B cell (primary cell): ENCODE data around the gene HOXB6. TPM values are rescaled to one million over a fixed set of nuclear protein-coding genes. Genes with fewer than 3 reads are reported as not detected.

Experiments used
- ATAC-seq: fragments of 200-7000 bp; cut with Tn5 transposase; one replicate; pipeline ENCODE4 v1.10.0; 2021; ENCODE audit warnings: low read depth, mild to moderate bottlenecking, moderate number of reproducible peaks, moderate library complexity
- CTCF ChIA-PET: fragments of 350-600 bp; sonication (Branson Sonifier 250); formaldehyde crosslinking; loops from one replicate; lab custom pipeline; 2021; ENCODE audit warnings: antibody characterized with exemption, inconsistent platforms; lab: Charles Lee
- POLR2A ChIA-PET: fragments of 350-600 bp; sonication (Branson Sonifier 250); formaldehyde crosslinking; loops from one replicate; lab custom pipeline; 2021; ENCODE audit warnings: antibody characterized with exemption; lab: Charles Lee
- DNase-seq: peaks from one replicate; pipeline ENCODE4 v3.0.0; 2013
- H2AFZ ChIP-seq: 2 replicates; pipeline ENCODE4 v1.6.1; 2012; ENCODE audit warnings: mild to moderate bottlenecking, low read depth, low read length; ENCODE audit not compliant: insufficient read depth, poor library complexity, severe bottlenecking
- H3K27ac ChIP-seq, 2 donors: 1 replicate in 1 of 2; 2 replicates in 1 of 2; pipeline ENCODE4 v1.5.1; 2012 to 2013; ENCODE audit warnings: low read length in 2 of 2, mild to moderate bottlenecking in 2 of 2, moderate library complexity in 1 of 2
- H3K27me3 ChIP-seq, 4 experiments: fragments of 200-600 bp in 1 of 4; sonication (generic) in 1 of 4; replicated peaks in 1 of 4; 1 replicate in 2 of 4; 2 replicates in 2 of 4; pipeline versions ENCODE4 v1.6.1 to v1.7.0; 2013 to 2016; ENCODE audit warnings: low read length in 3 of 4, mild to moderate bottlenecking in 2 of 4, mixed read lengths in 1 of 4, moderate library complexity in 1 of 4; ENCODE audit not compliant: insufficient read depth in 4 of 4, control insufficient read depth in 3 of 4; ENCODE audit errors: control extremely low read depth in 1 of 4
- H3K36me3 ChIP-seq, 2 experiments: replicated peaks in 1 of 2; 1 replicate in 1 of 2; 2 replicates in 1 of 2; pipeline versions ENCODE4 v1.6.1 to v1.7.1; 2013; ENCODE audit warnings: low read length in 1 of 2; ENCODE audit not compliant: insufficient read depth in 2 of 2, control insufficient read depth in 1 of 2; ENCODE audit errors: control extremely low read depth in 1 of 2, extremely low read depth in 1 of 2
- H3K4me1 ChIP-seq, 2 donors: fragments of 200-600 bp in 1 of 2; sonication (generic) in 1 of 2; 1 replicate in 1 of 2; 2 replicates in 1 of 2; pipeline versions ENCODE4 v1.5.1 to v1.6.1; 2013 to 2017; ENCODE audit warnings: low read length in 2 of 2; ENCODE audit not compliant: control insufficient read depth in 2 of 2, insufficient read depth in 2 of 2
- H3K4me2 ChIP-seq: replicated peaks from 2 replicates; pipeline ENCODE3; 2012; ENCODE audit warnings: mild to moderate bottlenecking, low read depth, low read length; ENCODE audit not compliant: poor library complexity, severe bottlenecking
- H3K4me3 ChIP-seq, 5 experiments: fragments of 200-600 bp in 1 of 5; sonication (generic) in 1 of 5; 1 replicate in 3 of 5; 2 replicates in 2 of 5; pipeline versions ENCODE4 v1.5.1 to v1.7.0; 2011 to 2016; ENCODE audit warnings: low read length in 4 of 5, mild to moderate bottlenecking in 4 of 5, low read depth in 2 of 5, control low read depth in 1 of 5, moderate library complexity in 1 of 5; ENCODE audit not compliant: insufficient read depth in 1 of 5; ENCODE audit errors: control extremely low read depth in 1 of 5, extremely low read depth in 1 of 5
- H3K79me2 ChIP-seq: fragments of 200-600 bp; sonication (generic); one replicate; pipeline ENCODE4 v1.6.0; 2016; ENCODE audit warnings: low read length; ENCODE audit not compliant: control insufficient read depth, insufficient read depth
- H3K9ac ChIP-seq: fragments of 200-600 bp; sonication (generic); 2 replicates; pipeline ENCODE4 v1.6.1; 2017; ENCODE audit warnings: mild to moderate bottlenecking, low read length, moderate library complexity
- H3K9me3 ChIP-seq, 3 donors: one replicate each; pipeline versions ENCODE4 v1.6.1 to v1.7.1; 2013; ENCODE audit warnings: low read length in 2 of 3; ENCODE audit not compliant: control insufficient read depth in 2 of 3, insufficient read depth in 1 of 3; ENCODE audit errors: control extremely low read depth in 1 of 3
- H4K20me1 ChIP-seq: 2 replicates; pipeline ENCODE4 v1.6.0; 2012; ENCODE audit warnings: mild to moderate bottlenecking, low read length; ENCODE audit not compliant: insufficient read depth, control insufficient read depth, poor library complexity, severe bottlenecking
- H3K27ac Mint-ChIP-seq: one replicate; pipeline ENCODE4 v1.8.0; 2021; ENCODE audit warnings: mixed read lengths
- H3K27me3 Mint-ChIP-seq: one replicate; pipeline ENCODE4 v1.8.0; 2021; ENCODE audit warnings: mixed read lengths
- H3K4me1 Mint-ChIP-seq: one replicate; pipeline ENCODE4 v1.8.0; 2021; ENCODE audit warnings: mixed read lengths
- H3K4me3 Mint-ChIP-seq: one replicate; pipeline ENCODE4 v1.8.0; 2021; ENCODE audit warnings: mixed read lengths
- H3K9me3 Mint-ChIP-seq: one replicate; pipeline ENCODE4 v1.8.0; 2022; ENCODE audit warnings: mixed read lengths; ENCODE audit not compliant: insufficient read depth
- EZH2 ChIP-seq: IDR thresholded peaks from 2 replicates; pipeline ENCODE4 v1.6.1; 2012; ENCODE audit warnings: borderline replicate concordance, low read depth, mild to moderate bottlenecking, moderate library complexity, low read length; ENCODE audit not compliant: insufficient read depth, poor library complexity, severe bottlenecking
- WGBS: methylation state at CpG from one replicate; pipeline ENCODE4 v1.1.5; 2013; ENCODE audit warnings: missing lambda C conversion rate; ENCODE audit not compliant: insufficient coverage; 5-methylcytosine and 5-hydroxymethylcytosine counted together
- intact Hi-C: fragments of 100-400 bp; cut with micrococcal nuclease; formaldehyde crosslinking; loops from one replicate; pipeline ENCODE4 v1.10.0; 2022
- polyA plus RNA-seq: library from polyadenylated mRNA; depleted of rRNA; stranded (reverse); fragments of >200 nt; gene quantifications from 2 replicates; pipeline ENCODE4 v1.2.3, GENCODE V29; 2012
- total RNA-seq, 2 donors: library from RNA; stranded (reverse); fragments of 120-200 nt in 1 of 2; gene quantifications; 1 replicate in 1 of 2; 2 replicates in 1 of 2; pipeline versions ENCODE4 v1.2.3 to v1.2.4, GENCODE V29; 2013 to 2022
- TF ChIP-seq, protein P1 (sequence below): fragments of 200-600 bp; IDR thresholded peaks from one replicate; pipeline ENCODE4 v1.8.0; 2022; ENCODE audit warnings: antibody characterized with exemption, mild to moderate bottlenecking

The HOXB6 gene
- total and polyA plus RNA-seq, 2 donors (not counting 1 experiment from before 2014, with no cell fraction given) = 0.10 TPM; not detected in 1

DNA sequence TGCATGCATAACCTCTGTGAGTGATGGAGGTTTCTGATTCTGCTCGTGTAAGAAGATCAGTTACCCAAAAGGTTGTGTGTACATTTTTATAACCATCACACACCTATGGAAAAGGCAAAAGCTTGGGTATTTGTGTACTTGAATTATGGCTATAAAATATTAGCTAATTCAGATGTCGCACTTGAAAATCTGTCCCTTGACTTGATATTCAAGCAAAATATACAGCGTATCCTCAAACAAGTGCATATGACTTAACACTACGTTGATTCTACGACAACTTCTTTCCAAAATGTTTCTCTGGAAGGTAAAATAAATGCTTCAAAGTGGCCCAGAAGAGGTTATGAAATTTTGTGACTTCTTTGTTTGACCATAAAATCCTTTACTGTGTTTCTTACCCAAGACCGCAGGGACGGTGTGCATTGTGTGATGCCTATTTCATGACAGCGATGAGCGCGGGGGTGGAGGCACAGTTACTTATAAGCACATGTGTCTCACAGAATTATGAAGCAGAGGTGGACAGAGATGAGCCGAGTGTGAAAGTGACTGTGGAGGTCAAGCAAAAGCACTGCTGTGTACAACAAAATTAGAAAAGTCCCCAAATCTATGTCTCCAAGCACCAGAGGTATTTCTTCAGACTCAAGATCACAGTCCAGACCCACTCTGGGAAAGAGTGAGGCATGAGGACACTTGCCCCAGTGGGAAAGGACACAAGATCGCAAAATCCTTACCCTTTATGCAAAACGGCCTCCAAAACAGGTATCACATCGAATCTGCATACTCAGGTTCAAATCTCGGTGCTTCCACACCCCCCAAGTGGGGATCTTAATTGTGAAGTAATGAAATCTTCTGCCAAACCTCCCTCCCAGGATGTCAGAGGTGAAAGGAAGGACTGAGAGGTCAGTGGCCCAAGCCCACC lies 25.5 kb upstream of the HOXB6 start:
- intact Hi-C loops = no loop called here
- H3K27me3 Mint-ChIP-seq = peaks cover 81% of the 10 kb centered on the region
- ChIA-PET CTCF (interaction anchor here (0.9 to 1.1 kb wide), 3 partner anchors 10 to 322 kb away, joined by 3 to 5 read pairs (median 4); no protein-coding TSS in a partner anchor), POLR2A (no interaction called here)
- peaks cover 28 to 36% of the 10 kb centered on the region in 2 donors for H3K4me1 ChIP-seq
- no peak overlapping the region for H2AFZ ChIP-seq
- no peak overlapping the region for H3K9ac ChIP-seq
- H3K27ac ChIP-seq = no peak overlapping the region
- 100% methylated on average over 1 of the region's 15 CpGs for WGBS
- TF ChIP-seq, protein P1, sequence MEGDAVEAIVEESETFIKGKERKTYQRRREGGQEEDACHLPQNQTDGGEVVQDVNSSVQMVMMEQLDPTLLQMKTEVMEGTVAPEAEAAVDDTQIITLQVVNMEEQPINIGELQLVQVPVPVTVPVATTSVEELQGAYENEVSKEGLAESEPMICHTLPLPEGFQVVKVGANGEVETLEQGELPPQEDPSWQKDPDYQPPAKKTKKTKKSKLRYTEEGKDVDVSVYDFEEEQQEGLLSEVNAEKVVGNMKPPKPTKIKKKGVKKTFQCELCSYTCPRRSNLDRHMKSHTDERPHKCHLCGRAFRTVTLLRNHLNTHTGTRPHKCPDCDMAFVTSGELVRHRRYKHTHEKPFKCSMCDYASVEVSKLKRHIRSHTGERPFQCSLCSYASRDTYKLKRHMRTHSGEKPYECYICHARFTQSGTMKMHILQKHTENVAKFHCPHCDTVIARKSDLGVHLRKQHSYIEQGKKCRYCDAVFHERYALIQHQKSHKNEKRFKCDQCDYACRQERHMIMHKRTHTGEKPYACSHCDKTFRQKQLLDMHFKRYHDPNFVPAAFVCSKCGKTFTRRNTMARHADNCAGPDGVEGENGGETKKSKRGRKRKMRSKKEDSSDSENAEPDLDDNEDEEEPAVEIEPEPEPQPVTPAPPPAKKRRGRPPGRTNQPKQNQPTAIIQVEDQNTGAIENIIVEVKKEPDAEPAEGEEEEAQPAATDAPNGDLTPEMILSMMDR = no peak
- no peak for TF ChIP-seq EZH2
- no peak overlapping the region for H3K4me2 ChIP-seq
- no peaks in the 10 kb centered on the region for H3K79me2 ChIP-seq
- H3K4me3 ChIP-seq = no peak overlapping the region
- no peaks in the 10 kb centered on the region for H4K20me1 ChIP-seq
- no peak overlapping the region for H3K27ac Mint-ChIP-seq
- peaks cover 0 to 96% (median 69%) of the 10 kb centered on the region in 4 experiments for H3K27me3 ChIP-seq
- DNase-seq (no peak), ATAC-seq (no peak)
- H3K4me1 Mint-ChIP-seq = peaks cover 19% of the 10 kb centered on the region
- peaks cover 0 to 15% (median 0%) of the 10 kb centered on the region in 3 donors for H3K9me3 ChIP-seq
- H3K36me3 ChIP-seq = no peaks in the 10 kb centered on the region
- H3K9me3 Mint-ChIP-seq = no peaks in the 10 kb centered on the region
- H3K4me3 Mint-ChIP-seq = no peak overlapping the region

DNA sequence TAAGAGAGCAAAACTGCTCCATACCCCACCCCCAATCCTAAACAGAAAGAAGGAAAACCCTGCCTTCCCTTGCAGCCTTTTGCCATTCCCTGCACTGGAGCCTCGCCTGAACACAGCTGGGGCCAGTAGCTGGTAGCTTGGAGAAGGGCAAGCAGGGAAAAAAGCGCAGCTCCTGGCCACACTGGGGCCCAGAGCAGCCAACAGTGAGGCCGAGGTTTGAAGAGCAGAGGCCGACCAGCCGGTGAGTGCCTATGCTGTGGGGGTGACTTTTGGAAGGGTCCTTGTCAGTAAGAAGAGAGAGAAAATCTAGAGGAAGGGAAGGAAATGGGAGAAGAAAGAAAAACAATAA lies 24.6 kb upstream of the HOXB6 start:
- ChIA-PET CTCF (interaction anchor here (0.9 to 1.2 kb wide), 5 partner anchors 11 to 367 kb away, joined by 3 to 5 read pairs (median 4); no protein-coding TSS in a partner anchor), POLR2A (no interaction called here)
- H3K4me2 ChIP-seq = no peak overlapping the region
- H3K9ac ChIP-seq = no peak overlapping the region
- peaks cover 0 to 17% (median 0%) of the 10 kb centered on the region in 3 donors for H3K9me3 ChIP-seq
- no peak overlapping the region for H3K27ac ChIP-seq
- no peak overlapping the region for H3K4me3 ChIP-seq
- H3K4me1 ChIP-seq = peaks cover 34 to 38% of the 10 kb centered on the region in 2 donors
- WGBS = 84% methylated on average over 4 of the region's 5 CpGs
- H3K27me3 Mint-ChIP-seq = peaks cover 75% of the 10 kb centered on the region
- no peaks in the 10 kb centered on the region for H3K9me3 Mint-ChIP-seq
- peaks cover 23% of the 10 kb centered on the region for H3K4me1 Mint-ChIP-seq
- DNase-seq = no peak
- no peak for TF ChIP-seq EZH2
- TF ChIP-seq, protein P1 = no peak
- peaks cover 0 to 96% (median 67%) of the 10 kb centered on the region in 4 experiments for H3K27me3 ChIP-seq
- H3K79me2 ChIP-seq = no peaks in the 10 kb centered on the region
- no peaks in the 10 kb centered on the region for H4K20me1 ChIP-seq
- no peak overlapping the region for H2AFZ ChIP-seq
- H3K4me3 Mint-ChIP-seq = no peak overlapping the region
- no peaks in the 10 kb centered on the region for H3K36me3 ChIP-seq
- no peak for ATAC-seq
- intact Hi-C loops = no loop called here
- no peak overlapping the region for H3K27ac Mint-ChIP-seq
